SK-N-SH (cell line): Measurements from ENCODE around the gene LPCAT1. TPM values are rescaled to one million over a fixed set of nuclear protein-coding genes. Genes with fewer than 3 reads are reported as not detected.

ENCODE experiments used
- CTCF ChIA-PET: fragments of 300-600, 350-600 bp; formaldehyde crosslinking; extraction: SDS; loops from one replicate; lab custom pipeline; 2021; lab: Yijun Ruan, JAX
- POLR2A ChIA-PET: fragments of 350-600 bp; sonication (Branson Sonifier 250); formaldehyde crosslinking; extraction: SDS; loops from one replicate; lab custom pipeline; 2020; ENCODE audit warnings: antibody characterized with exemption, inconsistent platforms; lab: Yijun Ruan, JAX
- DNase-seq: peaks from one replicate; pipeline ENCODE4 v3.0.0; 2012
- H2AFZ ChIP-seq: fragments of 200-600 bp; sonication (generic); 2 replicates; pipeline ENCODE4 v1.8.1; 2016; ENCODE audit warnings: antibody characterized with exemption, mild to moderate bottlenecking, low read depth
- H3F3A ChIP-seq: fragments of 200-600 bp; sonication (generic); replicated peaks from 2 replicates; pipeline ENCODE3; 2016; ENCODE audit warnings: antibody characterized with exemption, mild to moderate bottlenecking; ENCODE audit not compliant: insufficient read depth
- H3K27ac ChIP-seq, 2 experiments: fragments of 200-500 bp in 1 of 2; fragments of 200-600 bp in 1 of 2; sonication (Bioruptor generic) in 1 of 2; sonication (generic), shearing (Covaris generic) in 1 of 2; 2 replicates each; pipeline versions ENCODE4 v1.5.1 to v1.6.1; 2014 to 2016; ENCODE audit warnings: low read depth in 2 of 2, inconsistent platforms in 1 of 2, low read length in 1 of 2, mild to moderate bottlenecking in 1 of 2, mixed read lengths in 1 of 2
- H3K27me3 ChIP-seq: fragments of 200-600 bp; sonication (generic), shearing (Covaris generic); 2 replicates; pipeline ENCODE4 v1.6.1; 2016; ENCODE audit warnings: mixed run types; ENCODE audit not compliant: insufficient read depth
- H3K36me3 ChIP-seq, 2 experiments: fragments of 200-500 bp in 1 of 2; fragments of 200-600 bp in 1 of 2; sonication (Bioruptor generic) in 1 of 2; sonication (generic) in 1 of 2; replicated peaks in 1 of 2; 2 replicates each; pipeline versions ENCODE3 to v1.5.1; 2014 to 2016; ENCODE audit warnings: low read length in 1 of 2, mild to moderate bottlenecking in 1 of 2; ENCODE audit not compliant: insufficient read depth in 2 of 2, control insufficient read depth in 1 of 2
- H3K4me1 ChIP-seq, 2 experiments: fragments of 200-500 bp in 1 of 2; fragments of 200-600 bp in 1 of 2; sonication (Bioruptor generic) in 1 of 2; sonication (generic), shearing (Covaris generic) in 1 of 2; 2 replicates each; pipeline versions ENCODE4 v1.5.1 to v1.6.1; 2014 to 2016; ENCODE audit warnings: low read depth in 1 of 2, low read length in 1 of 2, mixed run types in 1 of 2; ENCODE audit not compliant: insufficient read depth in 2 of 2, control insufficient read depth in 1 of 2
- H3K4me2 ChIP-seq: fragments of 200-600 bp; sonication (generic), shearing (Covaris generic); 2 replicates; pipeline ENCODE4 v1.6.1; 2017; ENCODE audit warnings: mixed run types
- H3K4me3 ChIP-seq, 2 experiments: fragments of 200-500 bp in 1 of 2; fragments of 200-600 bp in 1 of 2; sonication (Bioruptor generic) in 1 of 2; sonication (generic), shearing (Covaris generic) in 1 of 2; 2 replicates each; pipeline versions ENCODE4 v1.5.1 to v1.8.1; 2014 to 2016; ENCODE audit warnings: low read depth in 2 of 2, inconsistent platforms in 1 of 2, low read length in 1 of 2, mild to moderate bottlenecking in 1 of 2, mixed read lengths in 1 of 2, moderate library complexity in 1 of 2
- H3K79me2 ChIP-seq: fragments of 200-600 bp; sonication (generic); 2 replicates; pipeline ENCODE4 v1.8.1; 2017; ENCODE audit warnings: mild to moderate bottlenecking; ENCODE audit not compliant: insufficient read depth
- H3K9ac ChIP-seq: fragments of 200-600 bp; sonication (generic); 2 replicates; pipeline ENCODE4 v1.6.1; 2017; ENCODE audit warnings: mixed run types
- H3K9me2 ChIP-seq: fragments of 200-600 bp; sonication (generic); 2 replicates; pipeline ENCODE4 v1.6.1; 2017; ENCODE audit warnings: mixed run types
- H3K9me3 ChIP-seq: fragments of 200-600 bp; sonication (generic); 2 replicates; pipeline ENCODE4 v1.6.1; 2017; ENCODE audit warnings: mixed run types, mild to moderate bottlenecking, moderate library complexity
- H4K20me1 ChIP-seq: fragments of 200-600 bp; sonication (generic); 2 replicates; pipeline ENCODE4 v1.6.1; 2017; ENCODE audit warnings: mild to moderate bottlenecking, mixed run types; ENCODE audit not compliant: insufficient read depth
- CTCF ChIP-seq: fragments of 200-600 bp; sonication (generic); IDR thresholded peaks from 2 replicates; pipeline ENCODE4 v1.6.1; 2017; ENCODE audit warnings: antibody characterized with exemption, mild to moderate bottlenecking, moderate library complexity
- ELF1 ChIP-seq: IDR thresholded peaks from 2 replicates; pipeline ENCODE4 v1.4.0; 2012
- EZH2phosphoT487 ChIP-seq: fragments of 200-600 bp; sonication (generic); IDR thresholded peaks from 2 replicates; pipeline ENCODE4 v1.6.1; 2017; ENCODE audit warnings: low read depth, mixed run types, mild to moderate bottlenecking, antibody characterized with exemption, moderate library complexity, borderline replicate concordance
- FOSL2 ChIP-seq: IDR thresholded peaks from 2 replicates; pipeline ENCODE4 v1.4.0; 2012; ENCODE audit warnings: low read depth, mild to moderate bottlenecking, moderate library complexity, borderline replicate concordance
- GABPA ChIP-seq: IDR thresholded peaks from 2 replicates; pipeline ENCODE4 v1.4.0; 2012; ENCODE audit warnings: low read depth, mild to moderate bottlenecking
- GATA2 ChIP-seq: sonication (generic); formaldehyde crosslinking; IDR thresholded peaks from 2 replicates; pipeline ENCODE4 v1.5.0; 2020; ENCODE audit warnings: mild to moderate bottlenecking, missing genetic modification reagents
- IRF3 ChIP-seq: fragments of 150-350 bp; IDR thresholded peaks from 2 replicates; pipeline ENCODE4 v1.6.1; 2016; ENCODE audit warnings: mild to moderate bottlenecking, low read depth, low read length
- MAX ChIP-seq: IDR thresholded peaks from 2 replicates; pipeline ENCODE4 v1.4.0; 2012; ENCODE audit warnings: low read depth
- MEF2A ChIP-seq: IDR thresholded peaks from 2 replicates; pipeline ENCODE4 v1.4.0; 2012; ENCODE audit warnings: low read depth, borderline replicate concordance
- MXI1 ChIP-seq: IDR thresholded peaks from 2 replicates; pipeline ENCODE4 v1.6.1; 2012; ENCODE audit warnings: mild to moderate bottlenecking, low read depth, low read length, improper control_type of control experiment
- NFIC ChIP-seq: IDR thresholded peaks from 2 replicates; pipeline ENCODE4 v1.4.0; 2012; ENCODE audit warnings: borderline replicate concordance
- NRF1 ChIP-seq: IDR thresholded peaks from 2 replicates; pipeline ENCODE4 v1.6.1; 2012; ENCODE audit warnings: low read depth, mild to moderate bottlenecking, low read length
- POLR2AphosphoS5 ChIP-seq: IDR thresholded peaks from 2 replicates; pipeline ENCODE4 v1.6.1; 2012; ENCODE audit warnings: low read depth, low read length
- RAD21 ChIP-seq: IDR thresholded peaks from 2 replicates; pipeline ENCODE4 v1.6.1; 2012; ENCODE audit warnings: mild to moderate bottlenecking, low read length
- RCOR1 ChIP-seq: fragments of 150-350 bp; IDR thresholded peaks from 2 replicates; pipeline ENCODE4 v1.6.1; 2017; ENCODE audit warnings: antibody characterized with exemption, low read length
- RXRA ChIP-seq: IDR thresholded peaks from 2 replicates; pipeline ENCODE4 v1.4.0; 2012; ENCODE audit warnings: low read depth, mild to moderate bottlenecking, borderline replicate concordance
- SIN3A ChIP-seq: IDR thresholded peaks from 2 replicates; pipeline ENCODE4 v1.6.1; 2012; ENCODE audit warnings: low read depth, mild to moderate bottlenecking, low read length, moderate library complexity, borderline replicate concordance
- SMC3 ChIP-seq: IDR thresholded peaks from 2 replicates; pipeline ENCODE4 v1.6.1; 2012; ENCODE audit warnings: low read depth, low read length, improper control_type of control experiment
- TAF1 ChIP-seq: IDR thresholded peaks from 2 replicates; pipeline ENCODE4 v1.6.1; 2012; ENCODE audit warnings: low read depth, mild to moderate bottlenecking, low read length, moderate library complexity, borderline replicate concordance
- TEAD4 ChIP-seq: IDR thresholded peaks from 2 replicates; pipeline ENCODE4 v1.4.0; 2012; ENCODE audit warnings: mild to moderate bottlenecking, borderline replicate concordance; ENCODE audit not compliant: insufficient read depth
- USF1 ChIP-seq: IDR thresholded peaks from 2 replicates; pipeline ENCODE4 v1.4.0; 2012; ENCODE audit warnings: low read depth, borderline replicate concordance
- USF2 ChIP-seq: fragments of 150-350 bp; IDR thresholded peaks from 2 replicates; pipeline ENCODE4 v1.6.1; 2017; ENCODE audit warnings: antibody characterized with exemption, low read length, low read depth, borderline replicate concordance
- ZBTB33 ChIP-seq: IDR thresholded peaks from 2 replicates; pipeline ENCODE4 v1.4.0; 2012; ENCODE audit warnings: low read depth, borderline replicate concordance
- WGBS: methylation state at CpG from one replicate; pipeline ENCODE4 v1.1.6; 2017; ENCODE audit warnings: low lambda C conversion rate; 5-methylcytosine and 5-hydroxymethylcytosine counted together
- polyA plus RNA-seq, 3 experiments: library from polyadenylated mRNA; depleted of rRNA; stranded (reverse); fragments of >200 nt; gene quantifications; 2 replicates each; pipeline ENCODE4 v1.2.3, GENCODE V29; 2012

Gene LPCAT1
- 32.5 and 42.3 TPM in 2 replicates for polyA plus RNA-seq (2012; rRNA removed)
- polyA plus RNA-seq (2012; cell fraction: cytosol; rRNA removed) = 30.1 and 38.3 TPM in 2 replicates
- polyA plus RNA-seq (2012; cell fraction: nucleus; rRNA removed) = 54.3 and 65.1 TPM in 2 replicates

- peak within 1 kb of the TSS; percentile 94 for H3K4me2 ChIP-seq
- H3K27ac ChIP-seq = peak within 1 kb of the TSS; percentile 40 to 84
- peak within 1 kb of the TSS; percentile 85; the same call in 1 of the 2 replicates for H2AFZ ChIP-seq
- H3K4me1 ChIP-seq = peaks cover 11 to 16% of the 10 kb centered on the region in 2 experiments; a peak in 2 of 4 replicates
- peak within 1 kb of the TSS; percentile 76 for H3K9ac ChIP-seq
- 31% methylated on average over 11 of the region's 85 CpGs for WGBS
- peaks cover 36% of the 10 kb centered on the region for H4K20me1 ChIP-seq
- CTCF ChIA-PET = interaction anchor here (0.8 to 1.3 kb wide), 4 partner anchors 9 to 513 kb away, joined by 3 read pairs; no protein-coding TSS in a partner anchor
- no peaks in the 10 kb centered on the region for H3K9me2 ChIP-seq
- H3K4me3 ChIP-seq = peak within 1 kb of the TSS; percentile 73 to 87
- no peaks in the 10 kb centered on the region for H3F3A ChIP-seq
- H3K27me3 ChIP-seq = no peaks in the 10 kb centered on the region; the same call in 1 of the 2 replicates
- peaks cover 6 to 17% of the 10 kb centered on the region in 2 experiments for H3K36me3 ChIP-seq
- no peaks in the 10 kb centered on the region for H3K9me3 ChIP-seq
- POLR2A ChIA-PET = interaction anchor here (1.1 to 1.4 kb wide), 3 partner anchors 9 to 339 kb away, joined by 3 to 4 read pairs (median 4); no protein-coding TSS in a partner anchor
- H3K79me2 ChIP-seq = peaks cover 44% of the 10 kb centered on the region
- DNase-seq = peak; percentile 97
- TF ChIP-seq USF2 (no peak), NRF1 (peak; percentile 81), TEAD4 (no peak), RCOR1 (no peak), ZBTB33 (no peak), POLR2AphosphoS5 (no peak; the same call in 1 of the 2 replicates), GABPA (0 out of 2 replicates have a peak, but pooled peaks have one; percentile 32), FOSL2 (no peak), USF1 (no peak), GATA2 (CRISPR knock-in tag) (no peak), EZH2phosphoT487 (no peak), ELF1 (no peak), TAF1 (no peak), NFIC (peak; percentile 54), MXI1 (no peak), SMC3 (no peak), IRF3 (no peak), MEF2A (no peak), RAD21 (no peak), SIN3A (no peak), RXRA (no peak), MAX (peak; percentile 65; the same call in 1 of the 2 replicates), CTCF (no peak)
These were observed at the start of gene LPCAT1 for GRCh38 chr5:1523793-1524480. TSS of gene LPCAT1 (minus strand) at chr5:1523960. CDS start at chr5:1523844, 116 bp downstream.
